Gastrocnemius medialis (tissue), 4 donors: ENCODE results near the gene RASGEF1C. TPM values are rescaled to one million over a fixed set of nuclear protein-coding genes. Genes with fewer than 3 reads are reported as not detected.

Experiments
- ATAC-seq, 2 donors: fragments of 150-250 bp; one replicate each; pipeline ENCODE4 v1.9.1; 2016
- DNase-seq, 2 donors: peaks; one replicate each; pipeline ENCODE4 v3.0.0-alpha.2; 2019
- H3K27ac ChIP-seq, 4 donors: fragments of 200-600 bp; sonication (generic); 1 replicate in 1 of 4; 2 replicates in 3 of 4; pipeline ENCODE4 v1.5.1; 2016 to 2018; ENCODE audit warnings: mild to moderate bottlenecking in 2 of 4, moderate library complexity in 1 of 4
- H3K27me3 ChIP-seq, 3 donors: fragments of 200-600 bp; sonication (generic) in 2 of 3; 1 replicate in 1 of 3; 2 replicates in 2 of 3; pipeline versions ENCODE4 v1.5.1 to v1.6.0; 2016 to 2019; ENCODE audit warnings: mild to moderate bottlenecking in 1 of 3, moderate library complexity in 1 of 3
- H3K36me3 ChIP-seq, 2 donors: fragments of 200-600 bp; sonication (generic) in 1 of 2; one replicate each; pipeline ENCODE4 v1.5.1; 2017 to 2018
- H3K4me1 ChIP-seq, 2 donors: fragments of 200-600 bp; sonication (generic) in 1 of 2; one replicate each; pipeline ENCODE4 v1.5.1; 2016 to 2017; ENCODE audit warnings: mild to moderate bottlenecking in 2 of 2
- H3K4me3 ChIP-seq, 4 donors: fragments of 200-600 bp; sonication (generic) in 3 of 4; 1 replicate in 1 of 4; 2 replicates in 3 of 4; pipeline ENCODE4 v1.5.1; 2016 to 2019; ENCODE audit warnings: mild to moderate bottlenecking in 2 of 4
- H3K9me3 ChIP-seq, 3 donors: fragments of 200-600 bp; sonication (generic) in 2 of 3; 1 replicate in 1 of 3; 2 replicates in 2 of 3; pipeline ENCODE4 v1.5.1; 2016 to 2019
- POLR2A ChIP-seq, 2 donors: fragments of 450-650 bp; IDR thresholded peaks; one replicate each; pipeline ENCODE4 v1.6.1; 2017; ENCODE audit warnings: antibody characterized with exemption in 2 of 2, mild to moderate bottlenecking in 2 of 2, moderate library complexity in 2 of 2
- in situ Hi-C, 4 donors: fragments of 200-750 bp; cut with MboI; loops; one replicate each; pipeline versions ENCODE4 v1.15.0 to v1.8.0; 2017; ENCODE audit warnings: low sequenced_read_pairs in 4 of 4
- intact Hi-C: fragments of 100-400 bp; cut with DNase I; formaldehyde crosslinking; loops from one replicate; pipeline ENCODE4 v1.15.1; 2023; ENCODE audit warnings: low total_unique reads
- total RNA-seq, 4 donors: library from RNA; depleted of rRNA; stranded (reverse); fragments of >200 nt; gene quantifications; one replicate each; pipeline versions ENCODE4 v1.1.0 to v1.2.3, GENCODE V29; 2016
- TF ChIP-seq, protein P1 (sequence below), 5 experiments: fragments of 450-650 bp in 3 of 5; fragments of 200-600 bp in 2 of 5; sonication (generic) in 2 of 5; IDR thresholded peaks in 4 of 5; conservative IDR thresholded peaks in 1 of 5; 1 replicate in 4 of 5; 2 replicates in 1 of 5; pipeline ENCODE4 v1.5.1; 2016 to 2019; ENCODE audit warnings: antibody characterized with exemption in 5 of 5, mild to moderate bottlenecking in 3 of 5, moderate library complexity in 3 of 5

Gene RASGEF1C
- total RNA-seq, 4 donors from 2014 or later: not detected

DNA sequence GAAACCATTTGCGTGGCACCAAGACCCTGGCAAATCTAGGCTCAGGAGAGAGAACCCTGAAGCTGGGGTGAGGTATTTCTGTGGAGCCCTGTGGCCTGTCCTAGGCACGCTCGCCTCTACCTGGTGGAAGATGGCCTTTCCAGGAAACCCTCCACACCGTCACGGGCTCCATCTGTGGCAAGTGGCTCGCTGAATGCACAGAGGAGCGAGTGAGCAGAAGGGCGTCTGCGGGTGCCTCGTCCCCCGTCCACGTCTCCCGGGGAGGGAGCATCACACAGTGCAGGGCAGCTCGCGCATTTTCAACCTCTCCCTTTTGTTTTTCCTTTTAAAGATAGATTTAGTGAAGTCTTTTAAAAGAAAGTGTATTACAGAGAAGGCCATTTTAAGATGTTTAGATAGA, 25.3 kb upstream of the RASGEF1C start:
- Histone ChIP-seq H3K27me3 (no peaks in the 10 kb centered on the region), H3K36me3 (peaks cover 7 to 75% of the 10 kb centered on the region in 2 donors), H3K9me3 (peaks cover 0 to 5% (median 0%) of the 10 kb centered on the region in 3 donors), H3K4me1 (no peaks in the 10 kb centered on the region), H3K27ac (no peak overlapping the region), H3K4me3 (no peak overlapping the region)
- in situ Hi-C loops (no loop called here), intact Hi-C loops (no loop called here)
- DNase-seq (no peak), ATAC-seq (no peak)
- TF ChIP-seq POLR2A (IDR thresholded peaks at IDR 0.05): no peak
- TF ChIP-seq, protein P1, sequence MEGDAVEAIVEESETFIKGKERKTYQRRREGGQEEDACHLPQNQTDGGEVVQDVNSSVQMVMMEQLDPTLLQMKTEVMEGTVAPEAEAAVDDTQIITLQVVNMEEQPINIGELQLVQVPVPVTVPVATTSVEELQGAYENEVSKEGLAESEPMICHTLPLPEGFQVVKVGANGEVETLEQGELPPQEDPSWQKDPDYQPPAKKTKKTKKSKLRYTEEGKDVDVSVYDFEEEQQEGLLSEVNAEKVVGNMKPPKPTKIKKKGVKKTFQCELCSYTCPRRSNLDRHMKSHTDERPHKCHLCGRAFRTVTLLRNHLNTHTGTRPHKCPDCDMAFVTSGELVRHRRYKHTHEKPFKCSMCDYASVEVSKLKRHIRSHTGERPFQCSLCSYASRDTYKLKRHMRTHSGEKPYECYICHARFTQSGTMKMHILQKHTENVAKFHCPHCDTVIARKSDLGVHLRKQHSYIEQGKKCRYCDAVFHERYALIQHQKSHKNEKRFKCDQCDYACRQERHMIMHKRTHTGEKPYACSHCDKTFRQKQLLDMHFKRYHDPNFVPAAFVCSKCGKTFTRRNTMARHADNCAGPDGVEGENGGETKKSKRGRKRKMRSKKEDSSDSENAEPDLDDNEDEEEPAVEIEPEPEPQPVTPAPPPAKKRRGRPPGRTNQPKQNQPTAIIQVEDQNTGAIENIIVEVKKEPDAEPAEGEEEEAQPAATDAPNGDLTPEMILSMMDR (IDR thresholded peaks at IDR 0.05 in 4 of 5, conservative IDR thresholded peaks at IDR 0.05 in 1 of 5): no peak

DNA sequence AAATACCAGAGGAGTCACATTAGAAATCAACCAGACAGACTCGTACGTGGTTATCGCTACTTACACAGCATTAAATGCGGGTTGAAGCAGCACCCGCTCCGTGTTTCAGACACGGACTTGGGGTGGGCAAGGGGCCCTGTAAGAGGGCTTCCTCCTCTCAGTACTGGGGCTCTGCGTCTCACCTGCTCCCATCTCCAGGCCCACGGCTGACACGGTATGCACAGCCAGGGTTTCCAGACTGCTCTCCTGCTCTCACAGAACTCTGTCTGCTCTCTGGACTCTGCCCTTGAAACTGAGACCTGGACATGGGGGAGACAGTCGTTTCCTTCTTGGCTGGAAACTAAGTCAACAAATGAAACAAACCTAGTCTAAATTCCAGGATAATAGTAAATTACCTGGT, 24.7 kb upstream of the RASGEF1C start:
- TF ChIP-seq POLR2A (IDR thresholded peaks at IDR 0.05): no peak
- TF ChIP-seq, protein P1 (IDR thresholded peaks at IDR 0.05 in 4 of 5, conservative IDR thresholded peaks at IDR 0.05 in 1 of 5): no peak
- Histone ChIP-seq H3K36me3 (peaks cover 4 to 69% of the 10 kb centered on the region in 2 donors), H3K4me1 (no peaks in the 10 kb centered on the region), H3K9me3 (peaks cover 0 to 5% (median 0%) of the 10 kb centered on the region in 3 donors), H3K27ac (no peak overlapping the region), H3K4me3 (no peak overlapping the region), H3K27me3 (no peaks in the 10 kb centered on the region)
- DNase-seq (no peak), ATAC-seq (no peak)
- intact Hi-C loops (no loop called here), in situ Hi-C loops (no loop called here)

DNA sequence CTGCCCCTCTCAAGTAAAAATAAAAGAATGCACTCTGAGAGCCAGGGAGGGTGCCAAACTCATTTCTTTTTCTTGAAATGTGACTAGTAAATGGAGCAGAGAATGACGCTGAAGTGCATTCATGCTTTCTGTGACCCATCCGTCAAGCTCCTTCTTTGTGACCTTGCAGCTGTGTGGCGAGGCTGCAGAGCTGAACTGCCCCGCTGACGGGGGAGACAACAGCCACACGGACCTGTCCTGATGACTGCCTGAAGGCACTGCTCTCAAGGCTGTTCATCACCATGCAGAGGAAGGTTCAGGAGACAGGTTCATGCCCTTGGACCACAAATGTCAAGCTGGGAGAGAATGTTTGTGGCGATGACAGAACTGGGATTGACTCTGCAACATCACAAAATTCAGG, 21.0 kb upstream of the RASGEF1C start:
- TF ChIP-seq POLR2A (IDR thresholded peaks at IDR 0.05): no peak
- TF ChIP-seq, protein P1 (IDR thresholded peaks at IDR 0.05 in 4 of 5, conservative IDR thresholded peaks at IDR 0.05 in 1 of 5): no peak
- H3K27ac ChIP-seq: no peak overlapping the region
- H3K9me3 ChIP-seq: peaks cover 0 to 5% (median 0%) of the 10 kb centered on the region in 3 donors
- DNase-seq (no peak), ATAC-seq (no peak)
- H3K4me3 ChIP-seq: no peak overlapping the region
- intact Hi-C loops (no loop called here), in situ Hi-C loops (no loop called here)
- peaks cover 0 to 43% of the 10 kb centered on the region in 2 donors for H3K36me3 ChIP-seq
- no peaks in the 10 kb centered on the region for H3K4me1 ChIP-seq
- no peaks in the 10 kb centered on the region for H3K27me3 ChIP-seq

DNA sequence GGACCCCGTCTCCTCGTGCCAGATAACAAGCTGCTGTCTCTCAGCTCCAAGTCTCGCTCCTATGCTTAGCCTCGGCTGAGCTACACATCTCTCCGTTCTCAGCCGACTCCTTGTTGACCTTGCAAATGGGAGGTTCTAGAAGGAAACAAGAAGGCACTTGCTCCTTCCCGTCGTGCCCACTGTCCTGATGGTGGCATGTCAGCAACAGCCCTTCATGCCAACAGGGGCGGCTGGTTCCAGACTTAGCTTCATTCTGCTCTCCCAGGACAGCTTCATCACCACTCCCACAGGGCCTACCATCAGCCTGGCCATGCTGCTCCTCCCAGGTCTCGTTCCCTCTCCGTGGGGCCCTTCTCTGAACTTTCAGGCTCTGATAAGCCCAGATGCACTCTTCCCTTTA, 13.0 kb upstream of the RASGEF1C start:
- in situ Hi-C loops (no loop called here), intact Hi-C loops (no loop called here)
- H3K4me1 ChIP-seq: no peaks in the 10 kb centered on the region
- peaks cover 0 to 21% (median 0%) of the 10 kb centered on the region in 3 donors for H3K9me3 ChIP-seq
- H3K36me3 ChIP-seq: peaks cover 0 to 10% of the 10 kb centered on the region in 2 donors
- H3K4me3 ChIP-seq: no peak overlapping the region
- DNase-seq (no peak), ATAC-seq (no peak)
- no peaks in the 10 kb centered on the region for H3K27me3 ChIP-seq
- TF ChIP-seq, protein P1 (IDR thresholded peaks at IDR 0.05 in 4 of 5, conservative IDR thresholded peaks at IDR 0.05 in 1 of 5): no peak
- TF ChIP-seq POLR2A (IDR thresholded peaks at IDR 0.05): no peak
- H3K27ac ChIP-seq: no peak overlapping the region

DNA sequence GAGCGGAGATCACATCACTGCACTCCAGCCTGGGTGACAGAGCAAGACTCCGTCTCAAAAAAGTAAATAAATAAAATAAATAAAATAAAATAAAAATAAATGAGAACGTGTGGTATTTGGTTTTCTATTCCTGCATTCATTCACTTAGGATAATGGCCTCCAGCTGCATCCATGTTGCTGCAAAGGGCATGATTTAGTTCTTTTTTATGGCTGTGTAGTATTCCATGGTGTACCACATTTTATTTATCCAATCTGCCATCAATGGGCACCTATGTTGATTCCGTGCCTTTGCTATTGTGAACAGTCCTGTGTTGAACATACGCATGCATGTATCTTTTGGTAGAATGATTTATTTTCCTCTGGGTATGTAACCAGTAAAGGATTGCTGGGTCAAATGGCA, 8.8 kb upstream of the RASGEF1C start:
- DNase-seq (no peak), ATAC-seq (no peak)
- intact Hi-C loops (no loop called here), in situ Hi-C loops (no loop called here)
- Histone ChIP-seq H3K9me3 (peaks cover 0 to 21% (median 0%) of the 10 kb centered on the region in 3 donors), H3K27ac (no peak overlapping the region), H3K4me3 (no peak overlapping the region), H3K36me3 (no peaks in the 10 kb centered on the region), H3K27me3 (no peaks in the 10 kb centered on the region), H3K4me1 (no peaks in the 10 kb centered on the region)
- no peak for TF ChIP-seq POLR2A (IDR thresholded peaks at IDR 0.05)
